Heart left ventricle (tissue), 16 donors: ENCODE measurements around the gene ZNF566. TPM values are rescaled to one million over a fixed set of nuclear protein-coding genes. Genes with fewer than 3 reads are reported as not detected.

Experiments used
- ATAC-seq, 4 donors: fragments of 200-7000 bp; cut with Tn5 transposase; one replicate each; pipeline ENCODE4 v1.9.1; 2020 to 2022; ENCODE audit warnings: moderate library complexity in 4 of 4, mild to moderate bottlenecking in 3 of 4, moderate number of reproducible peaks in 1 of 4
- DNase-seq, 5 donors: peaks; one replicate each; pipeline ENCODE4 v3.0.0-alpha.2; 2020
- H3K27ac ChIP-seq, 12 donors: fragments of 200-600 bp; sonication (generic) in 4 of 12; one replicate each; pipeline versions ENCODE4 v1.5.0 to v1.8.0; 2016 to 2022; ENCODE audit warnings: mild to moderate bottlenecking in 2 of 12
- H3K27me3 ChIP-seq, 9 donors: fragments of 200-600 bp; sonication (generic) in 2 of 9; one replicate each; pipeline versions ENCODE4 v1.5.1 to v1.8.0; 2016 to 2022; ENCODE audit warnings: mild to moderate bottlenecking in 3 of 9
- H3K36me3 ChIP-seq, 9 donors: fragments of 200-600 bp; sonication (generic) in 2 of 9; one replicate each; pipeline versions ENCODE4 v1.5.0 to v1.8.0; 2018 to 2022; ENCODE audit warnings: mild to moderate bottlenecking in 2 of 9
- H3K4me1 ChIP-seq, 12 donors: fragments of 200-600 bp; sonication (generic) in 4 of 12; one replicate each; pipeline versions ENCODE4 v1.5.0 to v1.8.0; 2016 to 2022; ENCODE audit warnings: mild to moderate bottlenecking in 3 of 12
- H3K4me3 ChIP-seq, 12 donors: fragments of 200-600 bp; sonication (generic) in 4 of 12; one replicate each; pipeline versions ENCODE4 v1.5.0 to v1.8.0; 2017 to 2022; ENCODE audit warnings: mild to moderate bottlenecking in 9 of 12, moderate library complexity in 4 of 12
- H3K9me3 ChIP-seq, 12 donors: fragments of 200-600 bp; sonication (generic) in 4 of 12; one replicate each; pipeline versions ENCODE4 v1.5.0 to v1.8.0; 2016 to 2022; ENCODE audit warnings: mild to moderate bottlenecking in 1 of 12
- CTCF ChIP-seq, 12 donors: fragments of 200-600 bp; sonication (generic) in 4 of 12; IDR thresholded peaks; one replicate each; pipeline versions ENCODE4 v1.5.0 to v1.8.0; 2018 to 2022; ENCODE audit warnings: antibody characterized with exemption in 12 of 12, mild to moderate bottlenecking in 5 of 12
- POLR2A ChIP-seq, 2 donors: fragments of 450-650 bp; IDR thresholded peaks; one replicate each; pipeline ENCODE4 v1.6.1; 2017; ENCODE audit warnings: antibody characterized with exemption in 2 of 2, mild to moderate bottlenecking in 2 of 2, moderate library complexity in 2 of 2
- WGBS, 4 donors: extraction: QIAGEN DNeasy Blood & Tissue Kit in 2 of 4; methylation state at CpG; one replicate each; pipeline versions ENCODE4 v1.1.5 to v1.1.7; 2013 to 2018; 5-methylcytosine and 5-hydroxymethylcytosine counted together
- intact Hi-C, 10 donors: fragments of 100-400 bp; cut with DNase I; formaldehyde crosslinking; loops; one replicate each; pipeline versions ENCODE4 v1.11.1 to v1.14.2; 2022
- long read RNA-seq, 3 donors: library from polyadenylated mRNA; unstranded; transcript quantifications; one replicate each; pipeline ENCODE4 v2.0.0, GENCODE V29; 2020 to 2021
- polyA plus RNA-seq, 2 donors: library from polyadenylated mRNA; stranded (reverse); fragments of 200-250 nt; gene quantifications; one replicate each; pipeline ENCODE4 v1.2.3, GENCODE V29; 2013
- total RNA-seq, 9 donors: library from RNA; depleted of rRNA in 2 of 9; stranded (reverse); fragments of >200 nt in 2 of 9; fragmentation: NEBNext Ultra II Directional in 3 of 9; extraction: Animal tissue kit (Norgen Biotek cat#: 25700) in 3 of 9; gene quantifications; one replicate each; pipeline versions ENCODE4 v1.1.0 to v1.2.4, GENCODE V29; 2016 to 2023
- donor health status: ischemic (EF 13 %, LVEDD 7.1; RV severe dilation, severe dysfunction).
- donor health status: healthy with polysubstance abuse.
- donor health status: DM: no; HTN: yes; CAD: no.
- donor health status: DM: no; HTN: no; CAD: no.
- donor health status: ischemic (EF 25% LVEDD 6.9; RV normal size, moderate dysfunction).
- donor health status: ischemic (EF 25% LVEDD 5.7; RV mildly dilated, moderate dysfunction).
- donor health status: healthy.
- donor health status: DM: yes; HTN: yes; CAD: no.
- donor health status: ischemic (EF 35%, LVEDD 5.7; RV mildly dilated, moderate dysfunction).
- donor health status: nonischemic (EF 11% LVEDD 7.7; RV severe dilation, severe dysfunction).
- donor health status: DM: yes; HTN: yes; CAD: no.
- donor health status: PGD.
- donor health status: ischemic (EF 29% LVEDD 5.4; RV normal size, mild dysfunction).
- donor health status: nonischemic (EF 23%, LVEDD 6.1; RV moderate dilation, normal function).

The ZNF566 gene
- 10 to 100 TPM in 4 of 9 donors, 1 to 10 TPM in 5; 6.6 to 14.0 (median 8.4) TPM for total RNA-seq
- 1 to 10 TPM; 3.7 to 7.4 TPM for polyA plus RNA-seq
- long read RNA-seq, donor 1, transcript ZNF566-205 (5 exons, 793 nt) = minor isoform, 6 of 18 reads
- long read RNA-seq, donor 1, transcript ZNF566-202 (5 exons, 2,644 nt) = major isoform, 8 of 18 reads
- long read RNA-seq, donor 1, partial matches to known transcripts = 0 of 18 reads
- long read RNA-seq, donor 1, other reads (novel, unspliced or antisense) = 2 of 18 reads
- long read RNA-seq, donor 2, transcript ZNF566-205 (5 exons, 793 nt) = minor isoform, 5 of 24 reads
- long read RNA-seq, donor 2, transcript ZNF566-202 (5 exons, 2,644 nt) = major isoform, 9 of 24 reads
- long read RNA-seq, donor 2, partial matches to known transcripts = 0 of 24 reads
- long read RNA-seq, donor 2, other reads (novel, unspliced or antisense) = 6 of 24 reads
- long read RNA-seq, donor 3, partial matches to known transcripts = 0 of 6 reads
- long read RNA-seq, donor 3, other reads (novel, unspliced or antisense) = 0 of 6 reads

- WGBS, 4 donors = 0 to 1% (median 0%) methylated on average over 38 to 53 of the region's 53 CpGs
- intact Hi-C loops = loop anchor here in 7 of 10 donors (2.0 to 10.0 kb wide), 7 partner anchors 65 to 275 kb away; partner anchors contain the start of genes ZFP82 (in 4 of the 7), ZFP14 (in 3 of the 7), ZNF146 (in 2 of the 7) and ZNF565 (in 2 of the 7)
- DNase-seq = peak; percentile 91 to 94 (median 92)
Measured at GRCh38 chr19:36489118-36489919, at the start of gene ZNF566. TSS of gene ZNF566 (minus strand) at chr19:36489561. CDS start at chr19:36476557, 13,004 bp downstream.

GRCh38 chr19:36528921-36529518, 39.7 kb upstream of the ZNF566 start:
- ATAC-seq = peak in 2 of 4 donors; percentile 0 to 26
- WGBS, 4 donors = 10 to 19% (median 13%) methylated on average over 9 to 12 of the region's 12 CpGs
- peaks cover 0 to 60% (median 24%) of the 10 kb centered on the region in 12 donors for H3K9me3 ChIP-seq
- DNase-seq = peak in 1 of 5 donors; percentile 7
- TF ChIP-seq POLR2A (IDR thresholded peaks at IDR 0.05) (no peak), CTCF (IDR thresholded peaks at IDR 0.05) (no peak)
- intact Hi-C loops = loop anchor here in 3 of 10 donors (5.0 to 10.0 kb wide), 4 partner anchors 43 to 323 kb away; partner anchors contain the start of genes ZNF529 (in 2 of the 3), ZNF567 (in 2 of the 3), ZNF345 (in 1 of the 3) and ZNF461 (in 1 of the 3)
- H3K4me1 ChIP-seq = peaks cover 0 to 26% (median 15%) of the 10 kb centered on the region in 12 donors
- H3K4me3 ChIP-seq = peak overlapping the region; percentile 40 to 89 (median 74)
- H3K27ac ChIP-seq = peak overlapping the region in 11 of 12 donors; percentile 88 to 99 (median 94)
- H3K36me3 ChIP-seq = peaks cover 0 to 47% (median 10%) of the 10 kb centered on the region in 9 donors
- no peaks in the 10 kb centered on the region for H3K27me3 ChIP-seq

More at GRCh38 chr19:36489118-36489919, at the start of gene ZNF566:
- Histone ChIP-seq H3K36me3 (no peaks in the 10 kb centered on the region), H3K4me1 (peaks cover 0 to 21% (median 10%) of the 10 kb centered on the region in 12 donors), H3K4me3 (peak within 1 kb of the TSS; percentile 62 to 94 (median 82)), H3K9me3 (peaks cover 0 to 4% (median 0%) of the 10 kb centered on the region in 12 donors), H3K27ac (peak within 1 kb of the TSS; percentile 89 to 99 (median 97)), H3K27me3 (no peaks in the 10 kb centered on the region)
- ATAC-seq = peak; percentile 96 to 98 (median 98)
- peak in 1 of 2 donors; percentile 49 for TF ChIP-seq POLR2A (IDR thresholded peaks at IDR 0.05)
- TF ChIP-seq CTCF (IDR thresholded peaks at IDR 0.05) = peak in 2 of 12 donors; percentile 10 to 27

- Histone ChIP-seq H3K27me3 (no peaks in the 10 kb centered on the region), H3K36me3 (peaks cover 0 to 47% (median 13%) of the 10 kb centered on the region in 9 donors), H3K4me3 (peak within 1 kb of the TSS; percentile 40 to 89 (median 74)), H3K9me3 (peaks cover 0 to 60% (median 20%) of the 10 kb centered on the region in 12 donors), H3K4me1 (peaks cover 0 to 26% (median 15%) of the 10 kb centered on the region in 12 donors), H3K27ac (peak within 1 kb of the TSS; percentile 73 to 99 (median 94))
- ATAC-seq (peak; percentile 99), DNase-seq (peak; percentile 97 to 99 (median 98))
- WGBS, 4 donors = 0 to 1% (median 0%) methylated on average over 19 to 55 of the region's 55 CpGs
- TF ChIP-seq CTCF (IDR thresholded peaks at IDR 0.05) (peak in 3 of 12 donors; percentile 10 to 19 (median 16)), POLR2A (IDR thresholded peaks at IDR 0.05) (peak in 1 of 2 donors; percentile 48)
- intact Hi-C loops = loop anchor here in 3 of 10 donors (5.0 to 10.0 kb wide), 4 partner anchors 44 to 324 kb away; partner anchors contain the start of genes ZNF529 (in 2 of the 3), ZNF567 (in 2 of the 3), ZNF345 (in 1 of the 3) and ZNF461 (in 1 of the 3)
Measured at GRCh38 chr19:36528194-36528920, 39.0 kb upstream of the ZNF566 start, which contains the start of gene ZNF260. TSS of gene ZNF260 (minus strand) at chr19:36528271. CDS start at chr19:36515238, 13,033 bp downstream.
